HG03196 (cell line): ENCODE data around the gene EME2.
"Not testable (repeated sequence)": the region's sequence is repeated elsewhere in the genome, so short reads cannot be mapped to it uniquely, and the experiment has no call there.

Source experiments
- ATAC-seq: cut with Tn5 transposase; IDR thresholded peaks from one replicate; pipeline ENCODE4 v1.9.1; 2021; ENCODE audit not compliant: unreplicated experiment

Gene EME2, protein sequence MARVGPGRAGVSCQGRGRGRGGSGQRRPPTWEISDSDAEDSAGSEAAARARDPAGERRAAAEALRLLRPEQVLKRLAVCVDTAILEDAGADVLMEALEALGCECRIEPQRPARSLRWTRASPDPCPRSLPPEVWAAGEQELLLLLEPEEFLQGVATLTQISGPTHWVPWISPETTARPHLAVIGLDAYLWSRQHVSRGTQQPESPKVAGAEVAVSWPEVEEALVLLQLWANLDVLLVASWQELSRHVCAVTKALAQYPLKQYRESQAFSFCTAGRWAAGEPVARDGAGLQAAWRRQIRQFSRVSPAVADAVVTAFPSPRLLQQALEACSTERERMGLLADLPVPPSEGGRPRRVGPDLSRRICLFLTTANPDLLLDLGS

GRCh38 chr16:1772362-1772907, at the start of gene EME2:
Gene EME2, plus strand, starts transcription at chr16:1772810. Its CDS starts 418 bp downstream, at chr16:1773228.
- ATAC-seq, result no peak

- ATAC-seq, result no peak
These were observed 49.0 kb upstream of the EME2 start for GRCh38 chr16:1723450-1724147.

- no peak for ATAC-seq
These were observed 48.1 kb upstream of the EME2 start for GRCh38 chr16:1724491-1724890.

GRCh38 chr16:1726661-1727502, 45.7 kb upstream of the EME2 start:
- ATAC-seq, result no peak

DNA sequence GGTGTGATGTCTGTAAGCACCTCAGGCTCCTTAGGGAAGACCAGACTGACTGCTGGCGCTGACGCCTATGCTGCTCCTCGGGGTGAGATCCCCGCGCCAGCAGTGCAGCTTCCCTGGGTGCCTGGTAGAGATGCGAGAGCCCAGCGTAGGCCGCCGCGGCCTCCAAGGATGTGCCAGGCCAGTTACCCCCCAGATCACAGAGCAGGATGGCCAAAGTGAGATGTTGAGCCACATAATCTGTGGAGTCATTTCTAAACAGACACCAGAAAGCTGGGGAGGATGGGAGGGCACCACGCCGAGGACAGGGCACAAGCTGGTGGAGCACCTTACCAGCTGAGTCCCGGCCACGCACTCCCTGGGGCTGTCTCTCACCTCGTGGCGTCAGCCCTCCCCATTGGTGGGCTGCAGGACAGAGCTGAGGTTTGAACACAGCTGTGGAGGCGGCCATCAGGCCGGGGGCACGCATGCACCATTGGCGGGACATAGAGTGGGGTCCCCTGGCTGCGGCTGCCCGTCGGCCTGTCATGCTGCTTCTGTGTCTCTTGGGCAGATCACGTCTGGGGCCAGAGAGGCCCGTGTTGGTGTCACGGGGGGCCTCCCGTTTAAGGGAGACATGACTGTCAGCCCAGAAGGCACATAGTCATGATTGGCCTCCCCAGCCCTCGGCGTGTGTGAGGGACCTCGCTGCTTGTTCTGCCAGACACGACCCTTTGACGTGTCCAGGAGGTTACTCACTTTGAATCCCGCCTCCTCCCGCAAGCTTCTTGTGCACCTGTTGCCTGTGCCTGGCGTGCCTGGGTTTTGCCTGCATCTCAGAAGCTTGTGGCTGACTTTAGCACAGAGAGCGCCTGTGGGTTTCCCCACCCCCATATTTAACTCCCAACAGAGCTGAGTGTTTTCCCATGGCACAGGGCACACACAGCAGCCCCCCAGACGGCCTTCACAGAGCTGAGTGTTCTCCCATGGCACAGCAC, 44.7 kb upstream of the EME2 start:
- ATAC-seq, result no peak

- no peak for ATAC-seq
These were observed 43.6 kb upstream of the EME2 start for GRCh38 chr16:1729026-1729425.

DNA sequence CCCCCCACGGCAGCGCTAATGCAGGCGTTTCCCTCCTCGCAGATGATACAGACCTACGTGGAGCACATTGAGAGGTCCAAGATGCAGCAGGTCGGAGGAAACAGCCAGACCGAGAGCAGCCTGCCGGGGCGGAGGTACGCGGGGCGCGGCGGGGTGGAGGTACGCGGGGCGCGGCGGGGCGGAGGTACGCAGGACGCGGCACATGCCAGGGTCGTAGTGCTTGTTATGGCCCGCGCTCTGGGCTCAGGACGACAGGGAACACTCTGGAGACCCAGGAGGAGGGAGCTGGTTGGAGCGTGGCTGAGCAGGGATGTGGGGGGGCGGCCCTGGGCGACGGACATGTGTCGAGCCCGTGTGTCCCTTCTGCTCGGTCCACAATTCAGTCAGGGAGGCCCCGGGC, 43.2 kb upstream of the EME2 start:
- no peak for ATAC-seq

- no peak for ATAC-seq
These were observed 41.5 kb upstream of the EME2 start for GRCh38 chr16:1731073-1731472.

DNA sequence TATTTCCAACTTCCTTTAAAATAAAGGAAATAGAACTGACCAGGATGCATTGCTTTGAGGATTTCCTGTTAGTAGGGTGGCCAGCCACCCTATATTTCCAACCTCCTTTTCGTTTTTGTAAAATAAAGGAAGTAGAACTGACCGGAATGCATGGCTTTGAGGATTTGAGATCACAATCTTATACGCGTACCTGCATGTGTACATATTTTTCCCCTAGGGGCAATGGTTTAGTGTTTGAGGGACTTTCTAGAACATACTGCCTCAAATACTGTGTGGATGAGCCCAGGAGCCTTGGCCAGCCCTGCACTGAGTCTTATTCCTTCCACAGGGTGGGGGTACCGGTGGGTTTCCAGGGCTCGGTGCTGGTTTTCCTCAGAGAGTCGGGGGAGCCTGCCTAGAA, 41.0 kb upstream of the EME2 start:
- no peak for ATAC-seq

GRCh38 chr16:1732071-1732470, 40.5 kb upstream of the EME2 start:
- no peak for ATAC-seq

- not testable (repeated sequence) for ATAC-seq
These were observed 40.0 kb upstream of the EME2 start for GRCh38 chr16:1732551-1732987.

GRCh38 chr16:1734123-1734522, 38.5 kb upstream of the EME2 start:
- ATAC-seq, result no peak

DNA sequence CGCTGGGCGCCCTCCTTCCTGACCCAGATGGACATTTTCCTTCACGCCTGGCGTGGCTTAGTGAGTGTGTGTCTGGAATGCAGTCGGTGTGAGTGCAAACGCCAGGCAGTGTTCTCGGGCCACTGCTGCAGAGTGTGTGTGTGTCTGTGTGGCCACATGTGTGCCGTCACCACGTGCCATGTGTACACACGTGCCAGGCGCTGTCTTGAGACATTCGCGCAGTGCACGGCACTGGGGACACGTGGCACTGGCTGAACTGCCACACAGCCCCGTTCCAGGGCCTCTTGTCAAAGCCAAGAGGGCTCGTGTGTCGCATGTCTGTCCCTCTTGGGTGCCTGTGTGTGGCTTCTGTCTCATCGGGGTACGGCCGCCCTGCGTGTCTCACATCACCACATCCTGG, 37.8 kb upstream of the EME2 start:
- ATAC-seq, result no peak

GRCh38 chr16:1740234-1740633, 32.4 kb upstream of the EME2 start:
- no peak for ATAC-seq

DNA sequence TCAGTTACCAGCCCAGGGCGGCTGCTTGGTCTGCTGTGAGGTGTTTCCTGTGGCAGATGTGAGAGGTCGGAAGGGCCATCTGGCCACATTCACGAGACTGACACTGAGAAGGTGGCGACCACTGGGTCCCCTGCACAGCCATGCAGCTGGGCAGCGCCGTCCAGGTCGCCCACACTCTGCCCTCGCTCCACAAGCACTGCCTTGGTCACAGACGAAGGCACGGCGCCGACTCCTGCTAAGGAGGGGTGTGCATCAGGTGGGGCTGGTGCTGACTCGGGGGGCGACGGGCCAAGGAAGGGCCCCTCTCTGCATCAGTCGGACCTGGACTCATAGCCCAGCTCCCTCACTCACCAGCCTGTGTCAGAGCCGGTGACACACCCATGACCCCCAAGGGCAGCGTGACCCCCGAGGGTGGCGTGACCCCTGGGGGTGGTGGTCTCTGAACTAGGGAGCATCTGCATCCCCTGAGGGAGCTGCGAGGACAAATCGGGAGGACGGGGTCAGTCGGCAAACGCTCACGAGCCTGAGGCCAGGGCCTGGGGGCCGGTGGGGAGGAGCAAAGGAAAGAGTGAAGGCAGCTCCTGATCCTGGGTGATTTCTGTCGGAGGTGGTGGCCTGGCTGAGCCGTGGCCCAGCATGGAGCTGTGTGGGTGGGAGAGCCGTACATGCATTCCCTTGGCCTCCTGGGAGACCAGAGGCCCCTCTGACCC, 31.7 kb upstream of the EME2 start:
- no peak for ATAC-seq

DNA sequence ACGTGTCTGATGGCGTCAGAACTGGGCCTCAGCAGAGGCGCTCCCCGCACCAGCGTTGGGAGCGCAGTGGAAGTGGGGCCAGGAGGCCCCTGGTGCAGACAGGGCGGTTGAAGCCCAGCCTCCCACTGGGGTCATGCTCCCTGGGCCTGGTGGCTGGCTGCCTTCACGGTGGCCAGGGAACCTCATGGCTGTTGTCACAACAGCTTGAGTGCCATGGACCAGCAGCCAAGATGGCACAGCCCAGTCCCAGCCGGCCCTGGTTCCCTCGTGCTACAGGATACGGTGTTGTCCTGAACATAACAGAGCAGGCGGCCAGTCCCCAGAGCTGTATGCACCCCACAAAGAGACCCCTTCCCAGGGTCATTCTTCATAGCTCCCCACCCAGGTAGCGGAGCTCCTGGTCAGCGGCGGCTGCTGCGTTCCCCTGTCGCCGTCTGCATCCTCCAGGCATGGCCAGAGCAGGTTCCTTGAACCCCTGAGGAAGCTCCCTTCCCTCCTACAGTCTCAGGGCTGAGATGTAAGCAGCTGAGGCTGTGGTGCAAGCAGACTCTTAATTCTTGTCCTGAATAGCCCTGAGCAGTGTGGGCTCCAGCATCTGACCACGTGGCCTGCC, 31.0 kb upstream of the EME2 start:
- no peak for ATAC-seq

- ATAC-seq, result no peak
These were observed 29.0 kb upstream of the EME2 start for GRCh38 chr16:1743376-1744337.

DNA sequence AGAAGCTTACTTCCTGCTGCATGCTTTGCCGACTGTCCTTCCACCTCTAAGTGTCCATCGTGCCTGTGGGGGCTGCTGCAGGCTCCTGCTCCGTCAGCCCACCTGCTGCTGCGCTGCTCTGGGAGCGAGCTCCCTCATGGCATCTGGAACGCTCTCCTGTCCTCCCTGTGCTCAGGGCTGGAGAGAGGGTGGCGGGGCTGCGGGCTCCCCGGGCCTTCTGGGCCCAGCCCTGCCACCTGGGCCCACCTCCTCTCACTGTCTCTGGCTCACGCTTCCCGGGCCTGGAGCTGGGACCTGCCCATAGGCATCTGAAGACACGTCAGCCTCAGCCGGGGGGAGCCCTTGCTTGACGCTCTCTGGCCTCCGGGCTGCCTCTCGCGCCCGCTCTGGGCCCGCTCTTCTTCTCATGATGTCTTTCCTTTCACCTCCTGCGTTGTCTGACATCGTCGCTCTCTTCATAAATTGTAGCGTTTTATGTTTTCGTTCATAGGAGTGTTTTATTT, 28.2 kb upstream of the EME2 start:
- ATAC-seq, result no peak
